Breast epithelium (tissue), 4 donors: ENCODE results near the gene SGCA. TPM values are rescaled to one million over a fixed set of nuclear protein-coding genes. Genes with fewer than 3 reads are reported as not detected.

Experiments used
- DNase-seq, 2 donors: peaks; one replicate each; pipeline ENCODE4 v3.0.0-alpha.2; 2019; ENCODE audit warnings: low spot score in 2 of 2
- H3K27ac ChIP-seq, 2 donors: fragments of 200-600 bp; sonication (generic) in 1 of 2; one replicate each; pipeline ENCODE4 v1.5.1; 2016 to 2019; ENCODE audit warnings: mild to moderate bottlenecking in 1 of 2
- H3K27me3 ChIP-seq, 2 donors: fragments of 200-600 bp; sonication (generic) in 1 of 2; one replicate each; pipeline versions ENCODE4 v1.5.1 to v1.6.0; 2017 to 2019; ENCODE audit warnings: control low read depth in 1 of 2, mild to moderate bottlenecking in 1 of 2
- H3K36me3 ChIP-seq: fragments of 200-600 bp; one replicate; pipeline ENCODE4 v1.5.1; 2019
- H3K4me1 ChIP-seq, 2 donors: fragments of 200-600 bp; sonication (generic); one replicate each; pipeline ENCODE4 v1.5.1; 2016 to 2019; ENCODE audit warnings: control low read depth in 1 of 2
- H3K4me3 ChIP-seq, 3 donors: fragments of 200-600 bp; sonication (generic); 1 replicate in 2 of 3; 2 replicates in 1 of 3; pipeline ENCODE4 v1.5.1; 2016 to 2019; ENCODE audit warnings: mild to moderate bottlenecking in 3 of 3, moderate library complexity in 2 of 3
- H3K9me3 ChIP-seq, 2 donors: fragments of 200-600 bp; sonication (generic) in 1 of 2; one replicate each; pipeline ENCODE4 v1.5.1; 2016 to 2019; ENCODE audit warnings: control low read depth in 1 of 2
- CTCF ChIP-seq, 3 donors: fragments of 450-650 bp; IDR thresholded peaks; one replicate each; pipeline ENCODE4 v1.5.1; 2016 to 2017; ENCODE audit warnings: antibody characterized with exemption in 3 of 3, mild to moderate bottlenecking in 3 of 3, moderate library complexity in 3 of 3
- POLR2A ChIP-seq: fragments of 450-650 bp; IDR thresholded peaks from one replicate; pipeline ENCODE4 v1.6.1; 2016; ENCODE audit warnings: antibody characterized with exemption, mild to moderate bottlenecking, moderate library complexity
- POLR2AphosphoS5 ChIP-seq, 3 donors: sonication (generic); formaldehyde crosslinking; IDR thresholded peaks; one replicate each; pipeline ENCODE4 v1.6.1; 2017; ENCODE audit warnings: antibody characterized with exemption in 3 of 3
- intact Hi-C: fragments of 100-400 bp; cut with DNase I; formaldehyde crosslinking; loops from one replicate; pipeline ENCODE4 v1.15.1; 2023; ENCODE audit warnings: low total_unique reads
- total RNA-seq, 3 donors: library from RNA; depleted of rRNA; stranded (reverse); fragments of >200 nt; gene quantifications; one replicate each; pipeline ENCODE4 v1.1.0, GENCODE V29; 2016

The SGCA gene
- total RNA-seq, 3 donors from 2014 or later, result 0.33 to 2.6 (median 0.73) TPM

DNA sequence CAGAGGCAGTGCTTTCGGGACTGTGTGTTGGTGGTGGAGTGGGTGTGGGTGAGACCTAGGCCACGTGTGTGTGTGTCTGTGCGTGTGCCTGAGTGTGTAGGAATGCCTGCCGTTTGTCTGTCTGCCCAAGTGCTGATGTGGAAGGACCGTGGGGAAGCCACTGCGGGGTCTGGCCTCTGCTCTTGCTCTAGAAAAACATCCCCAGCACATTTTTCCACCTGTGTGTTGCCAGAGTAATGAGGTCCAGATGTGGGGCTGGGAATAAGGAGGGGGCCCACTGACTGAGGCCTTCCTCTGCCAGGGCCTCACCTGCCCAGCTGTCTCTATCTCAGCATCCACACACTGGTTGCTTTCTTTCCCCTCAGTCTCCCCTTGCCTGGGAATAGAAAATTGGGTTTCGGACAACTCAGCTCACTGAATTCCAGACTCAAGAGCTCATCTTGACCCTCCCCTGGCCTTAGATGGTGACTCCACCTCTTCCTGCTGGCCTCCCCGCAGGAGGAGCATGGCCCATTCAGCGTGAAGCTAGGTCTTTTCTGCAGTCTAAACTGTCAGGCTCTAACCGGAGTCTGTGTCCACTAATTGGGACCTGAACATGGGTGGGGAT lies 7.6 kb downstream of the SGCA start:
- intact Hi-C loops, result no loop called here
- DNase-seq, result no peak
- no peak for TF ChIP-seq POLR2AphosphoS5 (IDR thresholded peaks at IDR 0.05)
- TF ChIP-seq CTCF (IDR thresholded peaks at IDR 0.05), result no peak
- TF ChIP-seq POLR2A, result no peak
- Histone ChIP-seq H3K36me3 (no peaks in the 10 kb centered on the region), H3K27ac (peak overlapping the region; percentile 77 to 88), H3K27me3 (no peaks in the 10 kb centered on the region), H3K4me1 (peaks cover 8% of the 10 kb centered on the region in 2 donors), H3K9me3 (no peaks in the 10 kb centered on the region), H3K4me3 (no peak overlapping the region)

DNA sequence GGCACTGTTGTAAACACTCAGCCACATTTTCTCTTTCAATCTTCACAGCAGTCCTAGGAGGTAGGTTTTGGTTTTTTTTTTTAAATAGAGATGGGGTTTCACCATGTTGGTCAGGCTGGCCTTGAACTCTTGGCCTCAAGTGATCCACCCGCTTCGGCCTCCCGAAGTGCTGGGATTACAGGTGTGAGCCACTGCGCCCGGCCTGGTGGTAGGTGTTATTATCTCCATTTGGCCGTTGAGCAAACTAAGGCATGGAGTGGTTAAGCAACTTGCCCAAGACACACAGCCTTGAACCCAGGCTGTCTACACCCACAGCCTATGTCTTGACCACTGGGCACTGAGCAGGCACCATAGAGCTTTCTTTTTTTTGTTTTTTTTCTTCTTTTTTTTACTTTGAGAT lies 8.6 kb downstream of the SGCA start:
- Histone ChIP-seq H3K4me3 (no peak overlapping the region), H3K9me3 (no peaks in the 10 kb centered on the region), H3K4me1 (peaks cover 9 to 10% of the 10 kb centered on the region in 2 donors), H3K27ac (no peak overlapping the region), H3K36me3 (no peaks in the 10 kb centered on the region), H3K27me3 (no peaks in the 10 kb centered on the region)
- intact Hi-C loops, result no loop called here
- TF ChIP-seq POLR2AphosphoS5 (IDR thresholded peaks at IDR 0.05), result no peak
- no peak for DNase-seq

DNA sequence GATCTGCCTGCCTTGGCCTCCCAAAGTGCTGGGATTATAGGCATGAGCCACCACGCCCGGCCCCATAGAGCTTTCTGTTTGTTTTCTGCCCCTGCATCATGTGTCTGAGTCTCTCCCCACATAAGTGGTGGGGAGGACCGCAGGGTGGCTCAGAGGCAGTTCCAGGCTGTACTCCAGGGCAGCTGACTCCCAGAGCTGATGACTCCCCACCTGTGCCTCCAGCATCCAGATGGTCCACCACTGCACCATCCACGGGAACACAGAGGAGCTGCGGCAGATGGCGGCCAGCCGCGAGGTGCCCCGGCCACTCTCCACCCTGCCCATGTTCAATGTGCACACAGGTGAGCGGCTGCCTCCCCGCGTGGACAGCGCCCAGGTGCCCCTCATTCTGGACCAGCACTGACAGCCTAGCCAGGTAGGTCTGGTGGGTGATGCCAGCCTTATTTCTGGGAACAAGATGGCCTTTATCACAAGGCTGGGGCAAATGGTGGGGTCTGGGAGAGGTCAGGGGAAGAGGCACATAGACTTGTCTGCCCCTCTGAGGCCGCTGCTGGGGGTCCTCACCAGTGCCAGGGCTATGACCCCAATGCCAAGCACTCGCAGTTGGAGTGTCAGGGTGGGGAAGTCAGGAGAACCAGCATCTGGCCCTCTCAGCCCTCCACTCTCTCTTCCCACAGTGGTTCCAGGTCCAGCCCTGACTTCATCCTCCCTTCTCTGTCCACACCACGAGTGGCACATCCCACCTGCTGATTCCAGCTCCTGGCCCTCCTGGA lies 9.4 kb downstream of the SGCA start:
- H3K4me3 ChIP-seq, result no peak overlapping the region
- H3K4me1 ChIP-seq, result peaks cover 9 to 10% of the 10 kb centered on the region in 2 donors
- no peak for DNase-seq
- H3K36me3 ChIP-seq, result no peaks in the 10 kb centered on the region
- TF ChIP-seq CTCF (IDR thresholded peaks at IDR 0.05) (no peak), POLR2AphosphoS5 (IDR thresholded peaks at IDR 0.05) (no peak), POLR2A (no peak)
- no peaks in the 10 kb centered on the region for H3K9me3 ChIP-seq
- no peaks in the 10 kb centered on the region for H3K27me3 ChIP-seq
- peak overlapping the region; percentile 36 to 50 for H3K27ac ChIP-seq
- intact Hi-C loops, result no loop called here

DNA sequence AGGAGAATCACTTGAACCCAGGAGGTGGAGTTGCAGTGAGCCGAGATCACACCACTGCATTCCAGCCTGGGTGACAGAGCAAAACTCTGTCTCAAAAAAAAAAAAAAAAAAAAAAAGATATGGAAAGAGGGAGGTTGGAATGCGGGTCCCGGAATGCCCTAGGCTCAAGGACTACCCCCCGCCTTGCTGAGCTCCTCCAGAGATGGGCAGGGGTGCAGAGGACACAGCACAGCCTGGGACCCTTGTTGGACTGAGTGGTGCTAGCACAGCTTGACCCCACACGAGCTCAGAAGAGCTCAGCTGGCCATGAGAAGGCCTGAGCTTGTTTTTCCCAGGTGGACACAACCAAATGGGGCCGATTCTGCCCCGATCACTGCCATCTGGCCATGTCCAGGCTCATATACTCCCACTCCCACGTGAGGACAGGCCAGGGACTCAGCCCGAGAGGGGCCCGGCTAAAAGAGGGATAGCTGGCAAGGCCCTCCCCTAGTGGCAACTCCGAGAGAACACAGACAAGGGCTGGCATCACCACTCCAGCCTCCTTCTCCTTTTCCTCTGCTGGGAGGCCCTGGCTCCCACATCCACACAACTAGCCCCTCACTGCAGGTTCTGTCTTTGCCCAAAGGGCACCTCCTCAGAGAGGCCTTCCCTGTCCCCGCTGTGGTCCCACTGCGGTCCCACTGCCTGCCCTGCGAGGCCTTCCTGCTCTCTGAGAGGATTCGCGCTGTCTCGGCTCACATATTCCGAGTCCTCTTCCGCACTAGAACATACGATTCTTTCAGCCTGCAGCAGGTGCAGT lies 11.0 kb downstream of the SGCA start:
- intact Hi-C loops, result no loop called here
- H3K9me3 ChIP-seq, result no peaks in the 10 kb centered on the region
- H3K36me3 ChIP-seq, result no peaks in the 10 kb centered on the region
- peaks cover 9 to 10% of the 10 kb centered on the region in 2 donors for H3K4me1 ChIP-seq
- TF ChIP-seq POLR2AphosphoS5 (IDR thresholded peaks at IDR 0.05) (no peak), CTCF (IDR thresholded peaks at IDR 0.05) (peak in 1 of 3 donors; percentile 17)
- DNase-seq, result no peak
- H3K4me3 ChIP-seq, result no peak overlapping the region
- no peaks in the 10 kb centered on the region for H3K27me3 ChIP-seq
- H3K27ac ChIP-seq, result peak overlapping the region; percentile 78 to 81

DNA sequence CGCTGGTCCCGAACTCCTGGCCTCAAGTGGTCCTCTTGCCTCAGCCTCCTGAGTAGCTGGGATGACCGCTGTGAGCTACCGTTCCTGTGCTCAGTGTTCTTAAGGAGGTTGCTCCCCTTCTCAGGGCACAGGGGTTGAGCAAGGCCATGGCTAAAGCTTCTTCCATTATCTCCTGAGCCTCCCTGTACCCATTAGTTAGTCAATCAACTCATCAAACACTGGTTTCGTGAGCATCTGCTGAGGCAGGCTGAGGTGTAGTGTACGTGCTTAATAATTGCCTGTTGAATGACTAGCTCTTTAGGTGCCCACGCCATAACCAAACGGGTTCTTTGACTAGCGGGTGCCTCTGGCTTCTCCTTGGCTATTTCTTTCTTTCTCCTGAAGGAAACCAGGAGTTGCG lies 11.7 kb downstream of the SGCA start:
- H3K4me3 ChIP-seq, result no peak overlapping the region
- TF ChIP-seq POLR2AphosphoS5 (IDR thresholded peaks at IDR 0.05), result no peak
- TF ChIP-seq CTCF (IDR thresholded peaks at IDR 0.05), result no peak
- no peak for TF ChIP-seq POLR2A
- intact Hi-C loops, result no loop called here
- H3K36me3 ChIP-seq, result no peaks in the 10 kb centered on the region
- peaks cover 9 to 10% of the 10 kb centered on the region in 2 donors for H3K4me1 ChIP-seq
- no peaks in the 10 kb centered on the region for H3K27me3 ChIP-seq
- no peak for DNase-seq
- H3K27ac ChIP-seq, result peak overlapping the region; percentile 78 to 81
- H3K9me3 ChIP-seq, result no peaks in the 10 kb centered on the region
